GM19193 (cell line): ENCODE results near the gene SSU72.

Experiments
- POLR2A ChIP-seq: IDR thresholded peaks from 4 replicates; pipeline ENCODE4 v1.6.1; 2011; ENCODE audit not compliant: insufficient read depth, insufficient read length; ENCODE audit errors: extremely low read depth

SSU72 gene

GRCh38 chr1:1536938-1537546, 37.6 kb downstream of the SSU72 start:
- TF ChIP-seq POLR2A: no peak

DNA sequence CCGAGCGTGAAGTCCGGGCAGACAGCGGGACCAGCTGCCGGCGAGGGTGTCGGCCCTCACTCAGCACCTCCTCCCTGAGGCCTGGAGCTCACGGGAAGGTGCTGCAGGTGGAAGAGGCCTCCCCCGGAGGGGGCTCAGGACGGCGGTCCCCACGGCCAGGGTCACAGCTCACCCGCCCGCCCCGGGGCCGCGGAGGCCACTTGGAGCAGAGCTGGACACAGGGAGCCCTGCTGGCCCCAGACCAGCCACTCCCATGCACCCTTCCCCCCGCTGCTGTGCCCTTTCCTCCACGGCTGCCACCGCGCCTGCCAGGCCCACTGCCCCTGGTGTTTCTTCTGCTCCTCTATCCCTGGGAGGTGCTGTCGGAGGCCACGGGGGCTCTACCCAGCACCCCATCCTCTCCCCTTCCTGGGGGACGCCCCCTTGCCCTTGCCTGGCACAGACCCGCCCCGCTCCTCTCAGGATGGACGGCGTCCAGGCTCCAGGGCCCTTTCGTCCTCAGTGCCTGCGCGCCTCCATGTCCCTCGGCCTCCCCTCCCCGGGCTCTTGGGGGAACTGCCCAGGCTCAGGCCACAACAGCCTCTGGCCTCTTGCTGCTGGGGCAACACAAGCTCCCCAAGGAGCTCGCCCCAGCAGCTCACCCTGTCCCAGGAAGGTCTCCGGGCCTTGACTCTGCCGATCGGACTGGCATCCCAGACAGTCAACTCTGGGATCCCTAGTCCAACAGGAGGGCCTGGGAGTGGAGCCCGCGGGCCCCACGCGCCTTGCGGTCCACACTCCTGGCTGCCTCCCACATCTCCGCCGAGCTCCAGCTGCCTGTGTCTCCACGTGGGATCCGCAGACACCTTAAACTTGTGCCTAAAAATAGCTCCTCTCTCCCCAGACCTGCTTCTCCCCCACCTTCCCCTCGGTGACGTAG, 38.4 kb downstream of the SSU72 start:
- TF ChIP-seq POLR2A: no peak

- no peak for TF ChIP-seq POLR2A
These were observed 39.3 kb downstream of the SSU72 start for GRCh38 chr1:1535201-1536018.

GRCh38 chr1:1534401-1535154, 40.1 kb downstream of the SSU72 start:
- TF ChIP-seq POLR2A: no peak

GRCh38 chr1:1531947-1532346, 42.7 kb downstream of the SSU72 start:
- no peak for TF ChIP-seq POLR2A

- no peak for TF ChIP-seq POLR2A
These were observed 44.7 kb downstream of the SSU72 start for GRCh38 chr1:1529936-1530335.

- TF ChIP-seq POLR2A: no peak
These were observed 45.3 kb downstream of the SSU72 start for GRCh38 chr1:1529321-1529720.

DNA sequence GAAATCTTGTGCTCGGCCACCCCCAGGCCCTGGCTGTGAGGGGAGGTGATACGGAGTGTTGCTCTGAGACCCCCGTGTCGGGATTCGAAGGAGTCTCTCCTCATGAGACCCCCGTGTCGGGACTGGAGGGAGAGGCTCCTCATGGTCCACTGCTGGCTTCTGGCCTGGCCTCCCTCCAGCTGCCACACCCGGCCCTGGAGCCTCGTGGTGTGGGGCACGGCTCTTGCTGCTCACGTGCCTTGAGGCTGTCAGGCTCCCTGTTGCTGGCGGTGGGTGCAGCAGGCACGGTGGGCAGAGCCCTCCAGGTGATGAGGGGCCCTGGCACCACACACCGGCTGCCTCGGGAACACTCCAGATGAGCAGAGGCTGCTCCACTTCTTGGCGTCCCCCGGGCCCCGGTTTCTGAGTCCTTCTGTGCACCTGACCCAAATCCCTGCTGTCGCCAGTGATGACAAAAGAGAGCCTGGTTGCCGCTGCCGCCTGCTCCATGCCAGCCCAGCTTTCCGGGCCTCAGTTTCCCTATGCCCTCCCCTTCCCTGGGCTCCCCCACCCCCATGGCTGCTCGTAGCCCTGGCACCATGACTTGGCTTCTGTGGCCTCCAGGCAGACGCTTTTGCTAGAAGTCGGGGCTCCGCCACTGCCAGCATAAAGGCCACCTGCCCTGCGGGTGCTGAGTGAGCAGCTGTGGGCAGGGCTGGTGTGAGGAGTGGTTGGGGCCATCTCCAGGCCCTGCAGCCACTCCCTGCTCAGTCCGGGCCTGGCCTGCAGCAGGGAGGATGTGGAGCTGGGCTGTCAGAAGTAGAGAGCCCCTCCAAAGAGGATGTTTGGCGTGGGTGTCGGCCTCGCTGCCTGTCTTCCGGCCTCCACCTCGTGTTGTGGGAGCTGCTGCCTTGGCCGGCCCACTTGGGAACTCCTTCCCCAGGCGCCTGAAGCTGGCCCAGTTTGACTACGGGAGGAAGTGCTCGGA, 46.1 kb downstream of the SSU72 start:
- TF ChIP-seq POLR2A: no peak

DNA sequence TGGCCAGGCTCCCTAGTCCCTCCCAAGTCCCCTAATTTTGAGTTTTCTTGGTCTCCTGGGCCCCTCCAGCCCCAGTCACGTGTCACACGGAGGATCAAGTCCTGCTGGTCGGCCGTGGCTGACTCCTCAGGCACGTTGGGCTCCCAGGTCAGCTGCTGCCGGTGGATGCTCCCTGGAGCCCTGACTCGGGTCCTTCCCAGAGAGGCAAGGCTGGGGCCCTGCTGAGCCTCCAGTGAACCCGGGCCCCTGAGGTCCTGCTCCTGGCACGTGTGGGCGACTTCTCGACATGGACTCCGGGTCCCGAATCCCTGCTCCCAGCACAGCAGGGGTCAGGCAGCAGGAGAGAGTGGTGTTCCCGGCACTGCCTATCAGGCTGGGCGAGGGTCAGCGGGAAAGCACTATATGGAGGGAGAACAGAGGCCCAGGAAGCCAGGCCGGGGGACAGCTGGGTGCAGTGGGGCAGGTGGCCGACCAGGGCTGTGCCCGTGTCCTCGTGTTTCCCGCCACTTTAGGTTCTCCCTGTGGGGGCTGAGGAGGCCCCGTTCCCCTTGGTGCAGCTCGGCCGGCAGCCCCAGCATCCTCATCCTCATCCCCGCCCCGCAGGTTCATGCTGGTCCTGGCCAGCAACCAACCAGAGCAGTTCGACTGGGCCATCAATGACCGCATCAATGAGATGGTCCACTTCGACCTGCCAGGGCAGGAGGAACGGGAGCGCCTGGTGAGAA, 47.4 kb downstream of the SSU72 start:
- TF ChIP-seq POLR2A: no peak

DNA sequence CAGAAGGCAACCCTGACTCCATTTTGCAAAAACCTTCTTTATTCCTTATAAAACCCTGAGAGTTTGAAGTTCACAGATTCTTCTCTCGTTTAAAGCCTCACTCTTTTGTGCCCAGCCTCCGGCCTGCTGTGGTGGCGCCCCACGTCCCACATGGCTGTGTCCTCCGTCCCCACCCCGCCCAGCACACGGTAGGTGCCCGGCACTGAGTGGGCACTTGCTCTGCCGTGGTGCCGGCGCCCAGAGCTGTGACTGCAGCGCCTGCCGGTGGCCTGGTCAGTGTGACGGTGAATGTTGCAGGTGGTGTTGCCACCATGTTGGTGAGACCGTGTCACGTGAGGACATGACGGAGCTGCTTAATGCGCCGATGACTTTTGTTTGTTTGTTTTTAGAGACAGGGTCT, 53.3 kb downstream of the SSU72 start:
- no peak for TF ChIP-seq POLR2A

DNA sequence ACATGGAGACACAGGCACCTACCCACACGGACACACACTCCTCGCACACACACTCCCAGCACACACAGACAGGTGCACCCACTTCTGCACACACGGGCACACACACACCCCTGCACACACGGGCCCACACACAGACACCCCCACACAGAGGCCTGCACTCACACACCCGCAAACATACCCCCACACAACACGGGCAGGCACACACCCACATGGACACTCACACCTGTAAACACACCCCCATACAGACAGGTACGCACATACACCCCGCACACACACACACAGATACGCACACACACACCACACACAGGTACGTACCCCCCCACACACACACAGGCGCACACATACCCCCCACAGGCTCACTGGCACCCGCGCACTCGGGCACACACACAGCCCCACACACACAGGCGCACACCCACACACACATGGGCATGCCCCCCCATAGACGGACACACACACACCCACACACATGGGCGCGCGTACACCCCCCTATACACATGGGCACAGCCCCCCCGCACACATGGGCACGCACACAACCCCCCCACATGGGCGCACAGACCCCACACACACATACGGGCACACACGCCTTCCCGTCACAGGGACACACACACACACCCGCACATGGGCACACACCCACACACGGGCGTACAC, 56.6 kb downstream of the SSU72 start:
- TF ChIP-seq POLR2A: no peak

- TF ChIP-seq POLR2A: peak; percentile 74
These were observed 63.0 kb downstream of the SSU72 start, which contains the start of gene ATAD3A for GRCh38 chr1:1511533-1512285. ATAD3A (plus strand) TSS chr1:1512162; CDS start chr1:1512269, 107 bp downstream.

- no peak for TF ChIP-seq POLR2A
These were observed 63.6 kb downstream of the SSU72 start for GRCh38 chr1:1510912-1511532.
